Pons (tissue), 1 donor: ENCODE data around the gene RAMP1.
"Not testable (repeated sequence)": the region's sequence is repeated elsewhere in the genome, so short reads cannot be mapped to it uniquely, and the experiment has no call there.

ENCODE experiments used
- DNase-seq: peaks from one replicate; pipeline ENCODE4 v3.0.0-alpha.2; 2016; ENCODE audit warnings: low spot score

Gene RAMP1

GRCh38 chr2:237863689-237864443 is 4.4 kb downstream of the RAMP1 start:
- no peak for DNase-seq

DNA sequence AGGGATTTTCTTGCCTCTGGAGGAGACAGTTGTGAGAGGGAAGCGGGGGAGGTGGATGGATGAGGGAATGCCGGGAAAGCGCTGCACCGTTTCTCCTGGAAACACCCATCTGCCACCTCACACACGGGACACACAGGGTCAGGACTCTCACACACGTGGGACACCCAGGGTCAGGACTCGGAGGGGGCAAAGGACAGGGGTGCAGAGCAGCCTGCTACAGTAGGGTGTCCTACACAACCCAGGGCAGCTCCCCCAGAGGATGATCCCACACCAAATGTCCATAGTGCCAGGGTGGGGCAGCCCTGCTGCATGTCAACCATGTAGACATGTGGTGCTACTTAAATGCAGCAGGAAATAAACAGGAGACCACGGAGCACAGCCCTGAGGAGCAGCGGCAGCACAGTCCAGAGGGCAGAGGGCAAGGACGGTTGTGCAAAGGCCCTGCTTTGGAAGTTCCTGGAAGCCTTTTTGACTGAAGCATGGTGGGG is 5.1 kb downstream of the RAMP1 start:
- no peak for DNase-seq

GRCh38 chr2:237864940-237865622 is 5.7 kb downstream of the RAMP1 start:
- no peak for DNase-seq

GRCh38 chr2:237865623-237866041 is 6.2 kb downstream of the RAMP1 start:
- no peak for DNase-seq

GRCh38 chr2:237866101-237866621 is 6.7 kb downstream of the RAMP1 start:
- DNase-seq = no peak

- no peak for DNase-seq
Measured at GRCh38 chr2:237867465-237867864, 8.0 kb downstream of the RAMP1 start.

GRCh38 chr2:237868074-237868473 is 8.7 kb downstream of the RAMP1 start:
- DNase-seq = not testable (repeated sequence)

- no peak for DNase-seq
Measured at GRCh38 chr2:237868631-237869342, 9.4 kb downstream of the RAMP1 start.

DNA sequence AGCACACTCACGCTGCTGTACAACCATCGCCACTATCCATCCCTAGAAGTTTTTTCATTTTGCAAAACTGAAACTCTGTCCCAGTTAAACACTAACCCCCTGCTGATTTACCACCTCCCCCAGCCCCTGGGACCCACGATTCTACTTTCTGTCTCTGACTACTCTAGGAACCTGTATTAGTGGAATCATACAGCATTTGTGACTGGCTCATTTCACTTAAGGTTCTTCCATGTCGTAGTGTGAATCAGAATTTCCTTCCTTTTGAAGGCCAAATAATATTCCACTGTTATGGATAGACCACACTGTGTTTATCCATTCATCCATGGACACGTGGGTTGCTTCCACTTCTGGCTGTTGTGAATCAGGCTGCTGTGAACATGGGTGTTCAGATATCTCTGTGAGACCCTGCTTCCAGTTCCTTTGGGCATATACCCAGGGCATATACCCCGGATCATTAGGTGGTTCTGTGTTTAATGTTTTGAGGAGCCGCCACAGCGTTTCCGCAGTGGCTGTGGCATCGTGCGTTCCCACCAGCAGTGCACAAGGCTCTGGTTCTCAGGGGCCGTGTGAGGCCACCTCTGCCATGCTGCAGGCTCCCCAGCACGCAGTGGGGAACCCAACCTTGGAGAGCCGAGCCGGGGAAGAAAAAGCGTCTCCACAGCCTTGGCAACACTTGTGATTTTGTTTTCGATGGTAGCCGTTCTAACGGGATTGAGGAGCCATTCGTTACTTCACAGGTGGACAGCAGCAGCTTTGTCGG is 10.1 kb downstream of the RAMP1 start:
- no peak for DNase-seq

DNA sequence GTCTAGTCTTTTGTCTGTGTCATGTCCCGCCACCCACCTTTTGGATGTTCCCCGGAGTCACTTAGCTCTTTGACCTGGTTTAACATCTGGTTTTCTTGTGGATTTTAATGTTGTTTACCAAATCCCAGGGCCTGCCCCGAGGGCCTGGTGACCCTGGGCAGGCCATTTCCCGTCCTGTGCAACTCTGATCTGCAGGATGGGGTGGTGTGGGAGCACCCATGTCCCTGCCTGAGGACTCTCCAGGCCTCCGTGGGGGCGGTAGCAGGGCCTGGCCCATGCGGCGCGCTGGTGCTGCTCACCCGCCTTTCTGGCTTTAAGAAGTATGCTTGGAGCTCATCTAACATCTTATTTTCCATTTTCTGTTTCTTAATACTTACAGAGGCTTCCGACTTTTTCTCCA is 10.7 kb downstream of the RAMP1 start:
- DNase-seq = no peak

GRCh38 chr2:237870754-237871651 is 11.6 kb downstream of the RAMP1 start:
- DNase-seq = no peak

DNA sequence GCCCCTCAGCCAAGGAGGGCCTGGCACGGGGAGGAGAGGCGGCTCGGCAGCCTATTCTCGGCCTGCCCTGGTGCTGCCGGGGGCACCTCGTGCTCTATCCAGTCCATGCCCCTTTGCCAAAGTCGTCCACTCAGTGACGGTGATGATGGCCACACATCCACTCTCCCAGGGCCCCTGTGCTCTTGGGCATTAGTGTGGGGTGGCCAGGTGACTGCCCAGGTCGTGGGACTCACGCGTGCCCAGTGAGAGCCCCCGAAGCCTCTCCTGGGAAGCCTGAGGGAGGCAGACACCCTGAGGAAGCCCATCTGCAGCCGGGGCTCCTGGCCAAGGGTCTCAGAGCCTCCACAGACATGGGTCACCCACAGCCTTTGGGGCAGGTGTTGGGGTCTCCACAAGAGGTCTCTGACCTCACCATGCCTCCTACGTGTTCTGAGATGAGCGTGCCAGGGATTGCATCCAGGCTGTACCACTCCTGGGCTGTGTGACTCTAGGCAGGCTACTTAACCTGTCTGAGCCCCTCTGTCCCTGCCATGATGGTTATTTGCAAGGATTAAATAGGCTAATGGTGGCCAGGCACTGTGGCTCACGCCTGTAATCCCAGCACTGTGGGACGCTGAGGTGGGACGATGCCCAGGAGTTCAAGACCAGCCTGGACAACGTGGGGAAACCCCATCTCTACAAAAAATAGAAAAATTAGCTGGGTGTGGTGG is 12.9 kb downstream of the RAMP1 start:
- no peak for DNase-seq

GRCh38 chr2:237873421-237873831 is 14.0 kb downstream of the RAMP1 start:
- DNase-seq = no peak

DNA sequence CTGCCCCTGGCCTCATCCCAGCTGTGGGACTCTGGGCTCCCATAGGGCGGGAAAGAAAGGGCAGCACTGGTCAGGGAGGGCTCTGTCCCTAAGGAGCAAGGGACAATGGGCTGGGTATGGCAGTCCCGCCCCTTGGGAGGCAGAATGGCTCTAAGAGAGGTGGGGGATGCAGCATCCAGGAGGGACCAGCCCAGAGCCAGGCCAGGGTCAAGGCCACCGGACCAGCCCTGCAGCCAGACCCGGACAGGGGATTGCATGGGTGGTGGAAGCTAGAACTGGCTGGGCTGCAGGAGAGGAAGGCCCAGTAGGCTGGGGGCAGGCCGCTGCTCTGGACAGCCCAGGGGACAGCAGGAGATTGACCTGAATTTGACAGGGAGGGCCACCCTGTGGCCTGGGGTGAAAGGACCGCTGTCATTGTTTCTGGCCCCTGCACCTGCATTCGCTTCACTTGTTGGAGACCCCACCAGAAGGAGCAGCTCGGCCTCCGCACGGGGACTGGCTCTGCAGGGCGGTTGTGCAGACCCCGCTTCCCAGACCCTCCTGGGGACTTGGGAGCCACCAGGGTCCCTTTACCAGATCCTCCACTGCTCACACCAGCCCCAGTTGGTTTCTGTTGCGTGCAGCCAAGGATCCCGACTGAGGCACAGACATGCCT is 14.6 kb downstream of the RAMP1 start:
- no peak for DNase-seq

- DNase-seq = no peak
Measured at GRCh38 chr2:237874585-237875161, 15.2 kb downstream of the RAMP1 start.

DNA sequence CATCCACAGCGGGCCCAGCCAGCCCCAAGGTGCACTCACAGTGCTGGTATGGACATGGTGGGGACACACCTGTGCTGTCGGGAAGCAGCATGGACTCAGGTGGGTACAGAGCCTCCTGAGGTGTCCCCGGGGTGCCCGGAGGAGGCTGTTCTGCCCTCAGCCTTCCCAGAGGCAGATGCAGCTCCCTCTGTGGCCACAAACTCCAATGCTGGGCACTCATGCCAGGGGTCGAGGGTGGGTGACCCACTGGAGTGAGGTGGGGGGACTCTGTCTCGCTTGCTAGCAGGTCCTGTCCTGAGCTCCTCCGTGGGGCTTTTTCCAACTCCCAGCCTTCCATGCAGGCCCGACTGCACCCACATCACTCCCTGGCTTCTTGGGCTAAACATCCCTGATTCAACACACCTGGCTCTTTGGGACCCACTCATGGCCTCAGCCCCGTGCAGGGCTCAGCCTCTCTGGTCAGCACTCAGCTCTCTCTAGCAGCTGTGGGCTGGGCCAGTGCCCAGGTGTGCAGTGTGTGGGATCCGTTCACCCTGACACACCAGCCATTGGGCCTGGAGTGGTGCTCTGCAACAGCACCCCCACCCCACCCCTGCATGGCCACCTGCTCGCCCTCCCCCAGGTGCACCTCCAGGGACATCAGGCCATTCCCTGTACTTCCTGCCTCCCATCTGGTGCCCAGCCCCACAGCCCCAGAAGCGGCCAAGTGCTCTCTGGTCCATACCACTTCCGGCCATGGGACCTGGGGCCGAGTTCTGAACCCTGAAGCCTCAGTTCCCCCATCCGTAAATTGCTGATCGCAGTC is 16.0 kb downstream of the RAMP1 start:
- DNase-seq = no peak

GRCh38 chr2:237876061-237876526 is 16.7 kb downstream of the RAMP1 start:
- DNase-seq = no peak

GRCh38 chr2:237876532-237876931 is 17.1 kb downstream of the RAMP1 start:
- no peak for DNase-seq
